ENCODE data around the gene BHLHE23. TPM values are rescaled to one million over a fixed set of nuclear protein-coding genes. Genes with fewer than 3 reads are reported as not detected.

Gene BHLHE23
- total RNA-seq, 3 donors from 2014 or later, result not detected

GRCh38 chr20:63003546-63003945, 3.2 kb downstream of the BHLHE23 start:
- peaks cover 23 to 87% of the 10 kb centered on the region in 2 donors for H3K27me3 ChIP-seq
- no peak overlapping the region for H3K27ac ChIP-seq
- intact Hi-C loops (cut with DNase I; ENCODE audit: low total_unique reads), result no loop called here
- no peaks in the 10 kb centered on the region for H3K36me3 ChIP-seq
- no peak for TF ChIP-seq POLR2AphosphoS5 (IDR thresholded peaks at IDR 0.05)
- TF ChIP-seq POLR2A (IDR thresholded peaks at IDR 0.05), result no peak
- TF ChIP-seq CTCF (IDR thresholded peaks at IDR 0.05), result no peak
- no peak for DNase-seq (ENCODE audit: low spot score in 2 of 2)
- H3K4me3 ChIP-seq, result no peak overlapping the region
- no peaks in the 10 kb centered on the region for H3K9me3 ChIP-seq
- H3K4me1 ChIP-seq, result peaks cover 1 to 8% of the 10 kb centered on the region in 2 donors

DNA sequence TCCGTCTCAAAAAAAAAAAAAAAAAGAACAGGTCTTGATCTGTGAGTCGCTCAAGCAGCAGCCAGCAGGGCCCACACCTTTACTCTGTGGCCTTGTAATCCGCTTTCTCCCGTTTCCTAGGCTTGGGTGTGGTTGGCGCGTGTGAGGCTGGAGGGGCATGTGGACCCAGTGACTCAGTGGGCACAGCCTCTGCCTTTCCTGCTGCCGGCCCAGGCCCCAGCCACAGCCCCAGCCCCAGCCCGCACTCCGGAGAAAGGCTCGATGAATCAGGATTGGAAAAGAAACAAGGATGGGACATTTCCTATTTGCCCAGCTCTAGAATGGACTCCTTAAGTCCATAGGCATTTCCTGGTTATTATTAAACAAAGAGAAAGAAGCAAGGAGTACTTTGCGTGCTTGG, 4.3 kb downstream of the BHLHE23 start:
- DNase-seq (ENCODE audit: low spot score in 2 of 2), result no peak
- Histone ChIP-seq H3K4me1 (peaks cover 0 to 8% of the 10 kb centered on the region in 2 donors), H3K9me3 (no peaks in the 10 kb centered on the region), H3K27me3 (peaks cover 14 to 85% of the 10 kb centered on the region in 2 donors), H3K36me3 (no peaks in the 10 kb centered on the region), H3K27ac (no peak overlapping the region), H3K4me3 (no peak overlapping the region)
- intact Hi-C loops (cut with DNase I; ENCODE audit: low total_unique reads), result no loop called here
- no peak for TF ChIP-seq CTCF (IDR thresholded peaks at IDR 0.05)
- no peak for TF ChIP-seq POLR2A (IDR thresholded peaks at IDR 0.05)
- TF ChIP-seq POLR2AphosphoS5 (IDR thresholded peaks at IDR 0.05), result no peak

DNA sequence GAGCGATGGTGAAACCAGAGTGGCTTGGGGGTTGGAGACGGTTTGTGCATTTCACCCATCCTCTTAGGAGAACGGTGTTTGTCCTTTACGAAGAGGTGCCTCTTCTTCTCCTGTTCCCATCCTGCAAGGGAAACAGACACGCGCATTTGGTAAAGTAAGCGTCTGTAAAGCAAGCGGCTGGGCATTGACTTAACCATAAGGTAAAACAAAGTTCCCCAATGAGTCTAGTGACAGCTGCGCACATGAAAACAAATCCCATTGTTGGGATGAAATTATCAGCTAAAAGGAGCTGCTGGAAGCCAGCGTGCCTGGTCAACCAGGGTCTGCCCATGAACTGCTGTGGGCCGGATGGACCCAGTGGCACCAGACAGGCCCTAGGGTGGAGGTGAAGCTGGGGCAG, 5.8 kb downstream of the BHLHE23 start:
- Histone ChIP-seq H3K27me3 (peaks cover 4 to 85% of the 10 kb centered on the region in 2 donors), H3K36me3 (no peaks in the 10 kb centered on the region), H3K4me3 (no peak overlapping the region), H3K27ac (no peak overlapping the region), H3K9me3 (no peaks in the 10 kb centered on the region), H3K4me1 (no peaks in the 10 kb centered on the region)
- DNase-seq (ENCODE audit: low spot score in 2 of 2), result no peak
- no peak for TF ChIP-seq CTCF (IDR thresholded peaks at IDR 0.05)
- TF ChIP-seq POLR2A (IDR thresholded peaks at IDR 0.05), result no peak
- intact Hi-C loops (cut with DNase I; ENCODE audit: low total_unique reads), result no loop called here

GRCh38 chr20:63000036-63000435, 6.7 kb downstream of the BHLHE23 start:
- TF ChIP-seq POLR2A (IDR thresholded peaks at IDR 0.05), result no peak
- TF ChIP-seq POLR2AphosphoS5 (IDR thresholded peaks at IDR 0.05), result no peak
- TF ChIP-seq CTCF (IDR thresholded peaks at IDR 0.05), result no peak
- no peak for DNase-seq (ENCODE audit: low spot score in 2 of 2)
- Histone ChIP-seq H3K27me3 (peaks cover under 1 to 80% of the 10 kb centered on the region in 2 donors), H3K27ac (no peak overlapping the region), H3K9me3 (no peaks in the 10 kb centered on the region), H3K4me1 (no peaks in the 10 kb centered on the region), H3K4me3 (no peak overlapping the region), H3K36me3 (no peaks in the 10 kb centered on the region)
- intact Hi-C loops (cut with DNase I; ENCODE audit: low total_unique reads), result no loop called here

DNA sequence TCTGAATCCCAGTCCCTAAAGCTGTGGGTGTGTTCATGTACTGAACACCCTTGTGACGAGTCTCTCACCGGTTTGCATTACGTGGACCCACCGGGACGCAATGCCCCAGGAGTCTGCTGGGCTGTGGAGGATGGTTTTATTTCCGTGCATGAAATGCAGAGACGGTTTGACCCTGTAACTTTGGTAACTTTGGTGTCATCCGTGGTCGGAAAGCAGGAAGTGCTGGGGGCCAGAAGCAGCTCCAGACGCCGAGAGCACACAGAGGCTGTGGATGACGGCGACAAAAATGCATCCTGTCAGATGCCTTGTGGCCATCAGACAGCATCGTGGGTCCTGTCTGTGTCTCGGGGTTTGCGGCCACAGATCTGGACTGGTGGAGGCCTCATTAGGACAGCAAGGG, 7.2 kb downstream of the BHLHE23 start:
- Histone ChIP-seq H3K4me1 (no peaks in the 10 kb centered on the region), H3K4me3 (no peak overlapping the region), H3K27me3 (peaks cover 0 to 75% of the 10 kb centered on the region in 2 donors), H3K9me3 (no peaks in the 10 kb centered on the region), H3K27ac (no peak overlapping the region), H3K36me3 (no peaks in the 10 kb centered on the region)
- intact Hi-C loops (cut with DNase I; ENCODE audit: low total_unique reads), result no loop called here
- no peak for DNase-seq (ENCODE audit: low spot score in 2 of 2)
- TF ChIP-seq POLR2A (IDR thresholded peaks at IDR 0.05) (no peak), POLR2AphosphoS5 (IDR thresholded peaks at IDR 0.05) (no peak), CTCF (IDR thresholded peaks at IDR 0.05) (no peak)
